B cell (primary cell): ENCODE data around the gene DHRS7. TPM values are rescaled to one million over a fixed set of nuclear protein-coding genes. Genes with fewer than 3 reads are reported as not detected.

Experiments used
- ATAC-seq: fragments of 200-7000 bp; cut with Tn5 transposase; one replicate; pipeline ENCODE4 v1.10.0; 2021; ENCODE audit warnings: low read depth, mild to moderate bottlenecking, moderate number of reproducible peaks, moderate library complexity
- CTCF ChIA-PET: fragments of 350-600 bp; sonication (Branson Sonifier 250); formaldehyde crosslinking; loops from one replicate; lab custom pipeline; 2021; ENCODE audit warnings: antibody characterized with exemption, inconsistent platforms; lab: Charles Lee
- POLR2A ChIA-PET: fragments of 350-600 bp; sonication (Branson Sonifier 250); formaldehyde crosslinking; loops from one replicate; lab custom pipeline; 2021; ENCODE audit warnings: antibody characterized with exemption; lab: Charles Lee
- DNase-seq: peaks from one replicate; pipeline ENCODE4 v3.0.0; 2013
- H2AFZ ChIP-seq: 2 replicates; pipeline ENCODE4 v1.6.1; 2012; ENCODE audit warnings: mild to moderate bottlenecking, low read depth, low read length; ENCODE audit not compliant: insufficient read depth, poor library complexity, severe bottlenecking
- H3K27ac ChIP-seq, 2 donors: 1 replicate in 1 of 2; 2 replicates in 1 of 2; pipeline ENCODE4 v1.5.1; 2012 to 2013; ENCODE audit warnings: low read length in 2 of 2, mild to moderate bottlenecking in 2 of 2, moderate library complexity in 1 of 2
- H3K27me3 ChIP-seq, 4 experiments: fragments of 200-600 bp in 1 of 4; sonication (generic) in 1 of 4; replicated peaks in 1 of 4; 1 replicate in 2 of 4; 2 replicates in 2 of 4; pipeline versions ENCODE4 v1.6.1 to v1.7.0; 2013 to 2016; ENCODE audit warnings: low read length in 3 of 4, mild to moderate bottlenecking in 2 of 4, mixed read lengths in 1 of 4, moderate library complexity in 1 of 4; ENCODE audit not compliant: insufficient read depth in 4 of 4, control insufficient read depth in 3 of 4; ENCODE audit errors: control extremely low read depth in 1 of 4
- H3K36me3 ChIP-seq, 2 experiments: replicated peaks in 1 of 2; 1 replicate in 1 of 2; 2 replicates in 1 of 2; pipeline versions ENCODE4 v1.6.1 to v1.7.1; 2013; ENCODE audit warnings: low read length in 1 of 2; ENCODE audit not compliant: insufficient read depth in 2 of 2, control insufficient read depth in 1 of 2; ENCODE audit errors: control extremely low read depth in 1 of 2, extremely low read depth in 1 of 2
- H3K4me1 ChIP-seq, 2 donors: fragments of 200-600 bp in 1 of 2; sonication (generic) in 1 of 2; 1 replicate in 1 of 2; 2 replicates in 1 of 2; pipeline versions ENCODE4 v1.5.1 to v1.6.1; 2013 to 2017; ENCODE audit warnings: low read length in 2 of 2; ENCODE audit not compliant: control insufficient read depth in 2 of 2, insufficient read depth in 2 of 2
- H3K4me2 ChIP-seq: replicated peaks from 2 replicates; pipeline ENCODE3; 2012; ENCODE audit warnings: mild to moderate bottlenecking, low read depth, low read length; ENCODE audit not compliant: poor library complexity, severe bottlenecking
- H3K4me3 ChIP-seq, 5 experiments: fragments of 200-600 bp in 1 of 5; sonication (generic) in 1 of 5; 1 replicate in 3 of 5; 2 replicates in 2 of 5; pipeline versions ENCODE4 v1.5.1 to v1.7.0; 2011 to 2016; ENCODE audit warnings: low read length in 4 of 5, mild to moderate bottlenecking in 4 of 5, low read depth in 2 of 5, control low read depth in 1 of 5, moderate library complexity in 1 of 5; ENCODE audit not compliant: insufficient read depth in 1 of 5; ENCODE audit errors: control extremely low read depth in 1 of 5, extremely low read depth in 1 of 5
- H3K79me2 ChIP-seq: fragments of 200-600 bp; sonication (generic); one replicate; pipeline ENCODE4 v1.6.0; 2016; ENCODE audit warnings: low read length; ENCODE audit not compliant: control insufficient read depth, insufficient read depth
- H3K9ac ChIP-seq: fragments of 200-600 bp; sonication (generic); 2 replicates; pipeline ENCODE4 v1.6.1; 2017; ENCODE audit warnings: mild to moderate bottlenecking, low read length, moderate library complexity
- H3K9me3 ChIP-seq, 3 donors: one replicate each; pipeline versions ENCODE4 v1.6.1 to v1.7.1; 2013; ENCODE audit warnings: low read length in 2 of 3; ENCODE audit not compliant: control insufficient read depth in 2 of 3, insufficient read depth in 1 of 3; ENCODE audit errors: control extremely low read depth in 1 of 3
- H4K20me1 ChIP-seq: 2 replicates; pipeline ENCODE4 v1.6.0; 2012; ENCODE audit warnings: mild to moderate bottlenecking, low read length; ENCODE audit not compliant: insufficient read depth, control insufficient read depth, poor library complexity, severe bottlenecking
- H3K27ac Mint-ChIP-seq: one replicate; pipeline ENCODE4 v1.8.0; 2021; ENCODE audit warnings: mixed read lengths
- H3K27me3 Mint-ChIP-seq: one replicate; pipeline ENCODE4 v1.8.0; 2021; ENCODE audit warnings: mixed read lengths
- H3K4me1 Mint-ChIP-seq: one replicate; pipeline ENCODE4 v1.8.0; 2021; ENCODE audit warnings: mixed read lengths
- H3K4me3 Mint-ChIP-seq: one replicate; pipeline ENCODE4 v1.8.0; 2021; ENCODE audit warnings: mixed read lengths
- H3K9me3 Mint-ChIP-seq: one replicate; pipeline ENCODE4 v1.8.0; 2022; ENCODE audit warnings: mixed read lengths; ENCODE audit not compliant: insufficient read depth
- EZH2 ChIP-seq: IDR thresholded peaks from 2 replicates; pipeline ENCODE4 v1.6.1; 2012; ENCODE audit warnings: borderline replicate concordance, low read depth, mild to moderate bottlenecking, moderate library complexity, low read length; ENCODE audit not compliant: insufficient read depth, poor library complexity, severe bottlenecking
- WGBS: methylation state at CpG from one replicate; pipeline ENCODE4 v1.1.5; 2013; ENCODE audit warnings: missing lambda C conversion rate; ENCODE audit not compliant: insufficient coverage; 5-methylcytosine and 5-hydroxymethylcytosine counted together
- intact Hi-C: fragments of 100-400 bp; cut with micrococcal nuclease; formaldehyde crosslinking; loops from one replicate; pipeline ENCODE4 v1.10.0; 2022
- polyA plus RNA-seq: library from polyadenylated mRNA; depleted of rRNA; stranded (reverse); fragments of >200 nt; gene quantifications from 2 replicates; pipeline ENCODE4 v1.2.3, GENCODE V29; 2012
- total RNA-seq, 2 donors: library from RNA; stranded (reverse); fragments of 120-200 nt in 1 of 2; gene quantifications; 1 replicate in 1 of 2; 2 replicates in 1 of 2; pipeline versions ENCODE4 v1.2.3 to v1.2.4, GENCODE V29; 2013 to 2022
- TF ChIP-seq, protein P1 (sequence below): fragments of 200-600 bp; IDR thresholded peaks from one replicate; pipeline ENCODE4 v1.8.0; 2022; ENCODE audit warnings: antibody characterized with exemption, mild to moderate bottlenecking

DHRS7 gene
- total and polyA plus RNA-seq, 2 donors (not counting 1 experiment from before 2014, with no cell fraction given), result 25.0 to 47.5 TPM

DNA sequence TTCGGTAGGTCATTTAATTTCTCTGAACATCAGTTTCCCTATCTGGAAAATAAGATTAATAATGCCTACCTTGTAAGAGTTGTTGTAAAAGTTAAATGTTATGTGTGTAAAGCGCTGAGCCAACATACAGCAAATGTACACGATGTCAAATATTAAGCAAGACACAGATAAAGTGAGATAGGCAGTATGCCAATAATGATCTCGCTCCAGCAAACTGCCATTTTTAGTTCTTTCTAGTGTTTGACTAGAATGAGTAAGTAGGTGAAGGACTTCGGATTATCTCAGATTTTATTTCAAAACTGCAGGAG lies 840 bp downstream of the DHRS7 start:
- Mint-ChIP-seq H3K4me1 (peaks cover 47% of the 10 kb centered on the region), H3K4me3 (peak overlapping the region; percentile 95), H3K9me3 (no peaks in the 10 kb centered on the region), H3K27me3 (no peaks in the 10 kb centered on the region), H3K27ac (peak overlapping the region; percentile 97)
- H3K9me3 ChIP-seq, result no peaks in the 10 kb centered on the region
- no peaks in the 10 kb centered on the region for H3K27me3 ChIP-seq
- H4K20me1 ChIP-seq, result no peaks in the 10 kb centered on the region
- H3K27ac ChIP-seq, result peak overlapping the region; percentile 87 to 93
- H3K9ac ChIP-seq, result peak overlapping the region; percentile 93
- DNase-seq (no peak), ATAC-seq (no peak)
- CTCF ChIA-PET, result interaction anchor here (0.5 to 8.9 kb wide), 5 partner anchors 10 to 199 kb away, joined by 3 to 82 read pairs (median 4); no protein-coding TSS in a partner anchor
- H3K36me3 ChIP-seq, result no peaks in the 10 kb centered on the region
- H3K4me1 ChIP-seq, result peaks cover 20 to 21% of the 10 kb centered on the region in 2 donors
- peak overlapping the region; percentile 92 for H2AFZ ChIP-seq
- peak overlapping the region; percentile 78 for H3K4me2 ChIP-seq
- POLR2A ChIA-PET, result interaction anchor here (1.4 to 1.9 kb wide), 3 partner anchors 72 to 84 kb away, joined by 4 to 10 read pairs (median 8); partner anchors contain the start of genes PCNX4 and PPM1A
- 0% methylated on average over 1 of the region's 5 CpGs for WGBS
- peaks cover 48% of the 10 kb centered on the region for H3K79me2 ChIP-seq
- TF ChIP-seq EZH2, result no peak
- TF ChIP-seq, protein P1, sequence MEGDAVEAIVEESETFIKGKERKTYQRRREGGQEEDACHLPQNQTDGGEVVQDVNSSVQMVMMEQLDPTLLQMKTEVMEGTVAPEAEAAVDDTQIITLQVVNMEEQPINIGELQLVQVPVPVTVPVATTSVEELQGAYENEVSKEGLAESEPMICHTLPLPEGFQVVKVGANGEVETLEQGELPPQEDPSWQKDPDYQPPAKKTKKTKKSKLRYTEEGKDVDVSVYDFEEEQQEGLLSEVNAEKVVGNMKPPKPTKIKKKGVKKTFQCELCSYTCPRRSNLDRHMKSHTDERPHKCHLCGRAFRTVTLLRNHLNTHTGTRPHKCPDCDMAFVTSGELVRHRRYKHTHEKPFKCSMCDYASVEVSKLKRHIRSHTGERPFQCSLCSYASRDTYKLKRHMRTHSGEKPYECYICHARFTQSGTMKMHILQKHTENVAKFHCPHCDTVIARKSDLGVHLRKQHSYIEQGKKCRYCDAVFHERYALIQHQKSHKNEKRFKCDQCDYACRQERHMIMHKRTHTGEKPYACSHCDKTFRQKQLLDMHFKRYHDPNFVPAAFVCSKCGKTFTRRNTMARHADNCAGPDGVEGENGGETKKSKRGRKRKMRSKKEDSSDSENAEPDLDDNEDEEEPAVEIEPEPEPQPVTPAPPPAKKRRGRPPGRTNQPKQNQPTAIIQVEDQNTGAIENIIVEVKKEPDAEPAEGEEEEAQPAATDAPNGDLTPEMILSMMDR, result no peak
- peak overlapping the region; percentile 81 to 93 (median 87) for H3K4me3 ChIP-seq
- intact Hi-C loops, result loop anchor here (1.0 to 2.0 kb wide), 2 partner anchors 12 to 84 kb away; partner anchors contain the start of gene PPM1A

DNA sequence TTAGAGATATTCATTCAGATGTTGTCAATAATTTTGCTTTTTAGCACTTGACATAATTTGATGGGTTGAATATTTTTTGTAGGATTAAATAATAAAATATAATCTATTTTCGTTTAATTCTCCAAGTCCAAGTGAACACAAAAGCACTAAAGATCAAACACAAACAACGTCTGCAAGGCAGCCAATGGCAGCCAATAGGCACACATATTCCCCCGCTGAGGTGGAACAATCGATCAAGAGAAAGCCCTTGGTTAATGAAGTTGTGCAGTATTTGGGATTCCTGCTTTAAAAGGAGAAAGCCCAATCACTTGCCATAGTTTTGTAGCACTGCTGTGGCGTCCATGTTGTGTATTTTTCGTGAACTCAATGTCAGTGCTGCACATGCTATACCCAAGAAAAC lies 1.5 kb downstream of the DHRS7 start:
- Histone ChIP-seq H3K79me2 (peaks cover 49% of the 10 kb centered on the region), H3K9me3 (no peaks in the 10 kb centered on the region), H4K20me1 (no peaks in the 10 kb centered on the region), H3K27me3 (no peaks in the 10 kb centered on the region), H3K9ac (peak overlapping the region; percentile 93), H3K4me3 (peak overlapping the region in 1 of 5 experiments; percentile 87), H2AFZ (no peak overlapping the region), H3K36me3 (no peaks in the 10 kb centered on the region), H3K4me1 (peaks cover 20 to 21% of the 10 kb centered on the region in 2 donors), H3K27ac (peak overlapping the region in 1 of 2 donors; percentile 93), H3K4me2 (peak overlapping the region; percentile 78)
- ATAC-seq (no peak), DNase-seq (no peak)
- ChIA-PET CTCF (interaction anchor here (1.3 to 8.9 kb wide), 3 partner anchors 12 to 198 kb away, joined by 4 to 82 read pairs (median 44); no protein-coding TSS in a partner anchor), POLR2A (interaction anchor here (1.8 kb wide), 1 partner anchor 73 kb away, joined by 4 read pairs; no protein-coding TSS in a partner anchor)
- TF ChIP-seq EZH2, result no peak
- TF ChIP-seq, protein P1, result no peak
- Mint-ChIP-seq H3K9me3 (no peaks in the 10 kb centered on the region), H3K27ac (no peak overlapping the region), H3K4me1 (peaks cover 49% of the 10 kb centered on the region), H3K4me3 (peak overlapping the region; percentile 95), H3K27me3 (no peaks in the 10 kb centered on the region)
- 100% methylated on average over 3 of the region's 6 CpGs for WGBS
- intact Hi-C loops, result loop anchor here (1.0 to 2.0 kb wide), 2 partner anchors 11 to 85 kb away; partner anchors contain the start of gene PPM1A
